Choroid plexus epithelial cell (primary cell): ENCODE results near the gene FUZ.
A peak's percentile ranks its signal among the peaks of the same experiment; 100 is the strongest.

Experiments used
- DNase-seq: peaks from one replicate; pipeline ENCODE4 v3.0.0-alpha.2; 2010; ENCODE audit warnings: low read depth
- H3K4me3 ChIP-seq: 2 replicates; pipeline ENCODE4 v1.5.1; 2011; ENCODE audit warnings: low read depth, mild to moderate bottlenecking, control low read depth, low read length, moderate library complexity
- CTCF ChIP-seq: conservative IDR thresholded peaks from 2 replicates; pipeline ENCODE4 v1.5.1; 2011; ENCODE audit warnings: low read depth, mild to moderate bottlenecking, control low read depth, inconsistent platforms, low read length, moderate library complexity

The FUZ gene, protein sequence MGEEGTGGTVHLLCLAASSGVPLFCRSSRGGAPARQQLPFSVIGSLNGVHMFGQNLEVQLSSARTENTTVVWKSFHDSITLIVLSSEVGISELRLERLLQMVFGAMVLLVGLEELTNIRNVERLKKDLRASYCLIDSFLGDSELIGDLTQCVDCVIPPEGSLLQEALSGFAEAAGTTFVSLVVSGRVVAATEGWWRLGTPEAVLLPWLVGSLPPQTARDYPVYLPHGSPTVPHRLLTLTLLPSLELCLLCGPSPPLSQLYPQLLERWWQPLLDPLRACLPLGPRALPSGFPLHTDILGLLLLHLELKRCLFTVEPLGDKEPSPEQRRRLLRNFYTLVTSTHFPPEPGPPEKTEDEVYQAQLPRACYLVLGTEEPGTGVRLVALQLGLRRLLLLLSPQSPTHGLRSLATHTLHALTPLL

GRCh38 chr19:49812997-49813861, at the start of gene FUZ:
Gene FUZ, minus strand, starts transcription at chr19:49813292. Its CDS starts 186 bp downstream, at chr19:49813106.
- peak; percentile 99 for DNase-seq
- peak within 1 kb of the TSS; percentile 76 for H3K4me3 ChIP-seq
- TF ChIP-seq CTCF, result peak; percentile 60

- DNase-seq, result no peak
These were observed 49.5 kb upstream of the FUZ start for GRCh38 chr19:49862391-49863253.

GRCh38 chr19:49861541-49862378, 48.7 kb upstream of the FUZ start:
- no peak for TF ChIP-seq CTCF
- H3K4me3 ChIP-seq, result no peak overlapping the region
- no peak for DNase-seq

More at GRCh38 chr19:49862391-49863253, 49.5 kb upstream of the FUZ start:
- H3K4me3 ChIP-seq, result no peak overlapping the region
- TF ChIP-seq CTCF, result peak; percentile 46

- no peak overlapping the region for H3K4me3 ChIP-seq
- no peak for TF ChIP-seq CTCF
- no peak for DNase-seq
These were observed 48.0 kb upstream of the FUZ start for GRCh38 chr19:49861107-49861506.

DNA sequence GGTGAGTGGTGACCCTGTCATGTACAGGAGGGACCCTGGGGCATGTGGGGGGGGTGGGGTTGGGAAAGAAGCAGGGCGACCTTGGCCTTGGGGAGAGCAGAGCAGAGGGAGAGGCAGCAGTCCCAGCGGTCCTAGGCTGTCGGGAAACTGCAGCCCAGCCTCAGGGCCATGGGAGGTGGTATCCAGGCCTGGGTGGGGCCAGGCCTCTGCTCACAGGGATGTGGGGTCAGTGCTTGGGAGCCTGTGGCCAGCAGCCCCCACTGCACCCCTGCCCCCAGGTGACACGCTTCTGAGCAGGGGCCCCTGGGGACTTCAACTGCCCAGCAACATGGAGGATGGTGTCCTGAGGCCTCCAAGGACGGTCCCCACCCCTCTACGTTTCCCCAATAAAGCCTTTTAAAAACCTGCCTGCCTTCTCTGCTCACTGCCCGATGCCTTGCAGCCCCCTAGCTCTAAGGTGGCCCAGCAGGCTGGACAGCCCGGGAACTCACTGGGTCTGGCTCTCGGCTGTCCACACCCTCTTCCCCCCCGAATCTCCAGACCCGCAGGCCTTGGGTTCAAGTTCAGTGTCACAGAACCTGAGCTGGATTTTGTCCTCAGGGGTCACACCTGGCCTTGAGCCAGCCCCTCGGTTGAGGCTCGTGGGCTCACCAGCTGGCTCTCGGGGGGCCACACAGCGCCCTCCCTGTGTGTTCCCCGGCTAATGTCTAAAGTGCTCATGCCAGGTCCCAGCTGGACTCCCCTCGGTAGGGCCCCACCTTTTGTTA, 47.4 kb upstream of the FUZ start:
- no peak overlapping the region for H3K4me3 ChIP-seq
- DNase-seq, result no peak
- no peak for TF ChIP-seq CTCF
